Measurements from ENCODE around the gene TRIM25. TPM values are rescaled to one million over a fixed set of nuclear protein-coding genes. Genes with fewer than 3 reads are reported as not detected.

Gene TRIM25
- total RNA-seq, 1 experiment from 2014 or later: 135 TPM

DNA sequence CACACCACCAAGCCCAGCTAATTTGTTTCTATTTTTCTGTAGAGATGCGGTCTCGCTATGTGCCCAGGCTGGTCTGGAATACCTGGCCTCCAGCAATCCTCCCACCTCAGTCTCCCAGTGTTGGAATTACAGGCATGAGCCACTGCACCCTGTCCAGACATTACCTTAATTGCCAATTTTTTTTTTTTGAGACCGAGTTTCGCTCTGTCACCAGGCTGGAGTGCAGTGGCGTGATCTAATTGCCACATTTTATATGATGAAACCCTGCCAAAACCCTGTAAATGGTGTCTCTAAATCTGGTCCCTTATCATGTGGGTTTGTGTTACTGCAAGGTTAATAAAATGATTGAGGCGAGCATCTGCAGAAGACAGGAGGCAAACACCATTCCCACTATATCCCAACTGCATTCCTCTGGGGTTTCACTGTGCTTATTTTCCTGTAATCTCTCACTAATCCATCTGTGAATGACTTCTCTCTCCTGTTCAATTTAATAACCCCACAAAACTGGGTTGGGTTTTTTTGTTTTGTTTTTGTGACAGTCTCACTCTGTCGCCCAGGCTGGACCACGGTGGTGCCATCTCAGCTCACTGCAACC lies 19.4 kb upstream of the TRIM25 start:
- BruUV-seq (replicated peaks): no TSS peak
- no peaks in the 10 kb centered on the region for H3K27me3 ChIP-seq (ENCODE audit: insufficient read depth, low read length)
- no peak overlapping the region for H3K27ac ChIP-seq (ENCODE audit: low read depth, low read length)
- no peaks in the 10 kb centered on the region for H3K79me2 ChIP-seq (ENCODE audit: insufficient read depth, low read length)
- peaks cover 12 to 35% of the 10 kb centered on the region in 2 experiments for H3K36me3 ChIP-seq (ENCODE audit: control insufficient read depth in 1 of 2, insufficient read depth in 2 of 2, low read length in 2 of 2)
- H3K9me2 ChIP-seq (ENCODE audit: insufficient read depth): no peaks in the 10 kb centered on the region
- ATAC-seq (no peak), DNase-seq (ENCODE audit: low read depth, low spot score) (no peak)
- ChIA-PET POLR2A (interaction anchor here (2.3 kb wide), 1 partner anchor 20 kb away, joined by 10 read pairs; the partner anchor contains the start of gene TRIM25), RAD21 (ENCODE audit: low non-redundant PET in 1 of 2, low total read pairs in 2 of 2, uncharacterized antibody in 2 of 2, unreplicated experiment in 2 of 2) (no interaction called here), CTCF (no interaction called here)
- H3K9ac ChIP-seq (ENCODE audit: low read length): no peak overlapping the region
- no peak overlapping the region for H3K4me3 ChIP-seq (replicated peaks in 1 of 2; ENCODE audit: low read depth in 1 of 2, low read length in 2 of 2)
- H4K20me1 ChIP-seq (ENCODE audit: insufficient read depth): peaks cover 6% of the 10 kb centered on the region; the same call in 1 of the 2 replicates
- no peak for TF ChIP-seq CBX3 (IDR thresholded peaks at IDR 0.05; ENCODE audit: low read depth)
- no peak for TF ChIP-seq POLR2AphosphoS5 (IDR thresholded peaks at IDR 0.05; ENCODE audit: low read depth, low read length)
- no peak for TF ChIP-seq ZNF274 (IDR thresholded peaks at IDR 0.05; ENCODE audit: low read depth, low read length)
- TF ChIP-seq, protein P1, sequence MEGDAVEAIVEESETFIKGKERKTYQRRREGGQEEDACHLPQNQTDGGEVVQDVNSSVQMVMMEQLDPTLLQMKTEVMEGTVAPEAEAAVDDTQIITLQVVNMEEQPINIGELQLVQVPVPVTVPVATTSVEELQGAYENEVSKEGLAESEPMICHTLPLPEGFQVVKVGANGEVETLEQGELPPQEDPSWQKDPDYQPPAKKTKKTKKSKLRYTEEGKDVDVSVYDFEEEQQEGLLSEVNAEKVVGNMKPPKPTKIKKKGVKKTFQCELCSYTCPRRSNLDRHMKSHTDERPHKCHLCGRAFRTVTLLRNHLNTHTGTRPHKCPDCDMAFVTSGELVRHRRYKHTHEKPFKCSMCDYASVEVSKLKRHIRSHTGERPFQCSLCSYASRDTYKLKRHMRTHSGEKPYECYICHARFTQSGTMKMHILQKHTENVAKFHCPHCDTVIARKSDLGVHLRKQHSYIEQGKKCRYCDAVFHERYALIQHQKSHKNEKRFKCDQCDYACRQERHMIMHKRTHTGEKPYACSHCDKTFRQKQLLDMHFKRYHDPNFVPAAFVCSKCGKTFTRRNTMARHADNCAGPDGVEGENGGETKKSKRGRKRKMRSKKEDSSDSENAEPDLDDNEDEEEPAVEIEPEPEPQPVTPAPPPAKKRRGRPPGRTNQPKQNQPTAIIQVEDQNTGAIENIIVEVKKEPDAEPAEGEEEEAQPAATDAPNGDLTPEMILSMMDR (IDR thresholded peaks at IDR 0.05 in 2 of 3, conservative IDR thresholded peaks at IDR 0.05 in 1 of 3; ENCODE audit: borderline replicate concordance in 1 of 3, insufficient read depth in 1 of 3, low read depth in 2 of 3, low read length in 2 of 3): no peak
- TF ChIP-seq FOSL1 (IDR thresholded peaks at IDR 0.05; ENCODE audit: low read depth): no peak
- TF ChIP-seq EGR1 (IDR thresholded peaks at IDR 0.05; ENCODE audit: low read depth): no peak
- TF ChIP-seq YY1 (IDR thresholded peaks at IDR 0.05; ENCODE audit: extremely low read depth, insufficient replicate concordance, low read depth, low read length): no peak
- TF ChIP-seq SRF (IDR thresholded peaks at IDR 0.05; ENCODE audit: low read depth): no peak
- TF ChIP-seq, protein P2, sequence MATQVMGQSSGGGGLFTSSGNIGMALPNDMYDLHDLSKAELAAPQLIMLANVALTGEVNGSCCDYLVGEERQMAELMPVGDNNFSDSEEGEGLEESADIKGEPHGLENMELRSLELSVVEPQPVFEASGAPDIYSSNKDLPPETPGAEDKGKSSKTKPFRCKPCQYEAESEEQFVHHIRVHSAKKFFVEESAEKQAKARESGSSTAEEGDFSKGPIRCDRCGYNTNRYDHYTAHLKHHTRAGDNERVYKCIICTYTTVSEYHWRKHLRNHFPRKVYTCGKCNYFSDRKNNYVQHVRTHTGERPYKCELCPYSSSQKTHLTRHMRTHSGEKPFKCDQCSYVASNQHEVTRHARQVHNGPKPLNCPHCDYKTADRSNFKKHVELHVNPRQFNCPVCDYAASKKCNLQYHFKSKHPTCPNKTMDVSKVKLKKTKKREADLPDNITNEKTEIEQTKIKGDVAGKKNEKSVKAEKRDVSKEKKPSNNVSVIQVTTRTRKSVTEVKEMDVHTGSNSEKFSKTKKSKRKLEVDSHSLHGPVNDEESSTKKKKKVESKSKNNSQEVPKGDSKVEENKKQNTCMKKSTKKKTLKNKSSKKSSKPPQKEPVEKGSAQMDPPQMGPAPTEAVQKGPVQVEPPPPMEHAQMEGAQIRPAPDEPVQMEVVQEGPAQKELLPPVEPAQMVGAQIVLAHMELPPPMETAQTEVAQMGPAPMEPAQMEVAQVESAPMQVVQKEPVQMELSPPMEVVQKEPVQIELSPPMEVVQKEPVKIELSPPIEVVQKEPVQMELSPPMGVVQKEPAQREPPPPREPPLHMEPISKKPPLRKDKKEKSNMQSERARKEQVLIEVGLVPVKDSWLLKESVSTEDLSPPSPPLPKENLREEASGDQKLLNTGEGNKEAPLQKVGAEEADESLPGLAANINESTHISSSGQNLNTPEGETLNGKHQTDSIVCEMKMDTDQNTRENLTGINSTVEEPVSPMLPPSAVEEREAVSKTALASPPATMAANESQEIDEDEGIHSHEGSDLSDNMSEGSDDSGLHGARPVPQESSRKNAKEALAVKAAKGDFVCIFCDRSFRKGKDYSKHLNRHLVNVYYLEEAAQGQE (IDR thresholded peaks at IDR 0.05; ENCODE audit: low read depth): no peak
- TF ChIP-seq, protein P3, sequence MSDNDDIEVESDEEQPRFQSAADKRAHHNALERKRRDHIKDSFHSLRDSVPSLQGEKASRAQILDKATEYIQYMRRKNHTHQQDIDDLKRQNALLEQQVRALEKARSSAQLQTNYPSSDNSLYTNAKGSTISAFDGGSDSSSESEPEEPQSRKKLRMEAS (IDR thresholded peaks at IDR 0.05): no peak
- no peak for TF ChIP-seq EZH2 (IDR thresholded peaks at IDR 0.05)
- TF ChIP-seq CEBPB (IDR thresholded peaks at IDR 0.05; ENCODE audit: low read depth): no peak
- TF ChIP-seq, protein P4, sequence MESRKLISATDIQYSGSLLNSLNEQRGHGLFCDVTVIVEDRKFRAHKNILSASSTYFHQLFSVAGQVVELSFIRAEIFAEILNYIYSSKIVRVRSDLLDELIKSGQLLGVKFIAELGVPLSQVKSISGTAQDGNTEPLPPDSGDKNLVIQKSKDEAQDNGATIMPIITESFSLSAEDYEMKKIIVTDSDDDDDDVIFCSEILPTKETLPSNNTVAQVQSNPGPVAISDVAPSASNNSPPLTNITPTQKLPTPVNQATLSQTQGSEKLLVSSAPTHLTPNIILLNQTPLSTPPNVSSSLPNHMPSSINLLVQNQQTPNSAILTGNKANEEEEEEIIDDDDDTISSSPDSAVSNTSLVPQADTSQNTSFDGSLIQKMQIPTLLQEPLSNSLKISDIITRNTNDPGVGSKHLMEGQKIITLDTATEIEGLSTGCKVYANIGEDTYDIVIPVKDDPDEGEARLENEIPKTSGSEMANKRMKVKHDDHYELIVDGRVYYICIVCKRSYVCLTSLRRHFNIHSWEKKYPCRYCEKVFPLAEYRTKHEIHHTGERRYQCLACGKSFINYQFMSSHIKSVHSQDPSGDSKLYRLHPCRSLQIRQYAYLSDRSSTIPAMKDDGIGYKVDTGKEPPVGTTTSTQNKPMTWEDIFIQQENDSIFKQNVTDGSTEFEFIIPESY (IDR thresholded peaks at IDR 0.05; ENCODE audit: extremely low read depth, insufficient replicate concordance, low read length): no peak
- no peak for TF ChIP-seq ZFX (IDR thresholded peaks at IDR 0.05)
- no peak for TF ChIP-seq JUND (IDR thresholded peaks at IDR 0.05)
- no peak for TF ChIP-seq TCF7L2 (IDR thresholded peaks at IDR 0.05; ENCODE audit: borderline replicate concordance, extremely low read depth, insufficient read depth, insufficient read length)
- TF ChIP-seq RAD21 (IDR thresholded peaks at IDR 0.05; ENCODE audit: low read depth): no peak
- TF ChIP-seq SP1 (IDR thresholded peaks at IDR 0.05; ENCODE audit: low read depth): no peak
- H2AFZ ChIP-seq (ENCODE audit: low read depth, low read length, poor library complexity, severe bottlenecking): no peak overlapping the region
- H3K4me1 ChIP-seq (ENCODE audit: control insufficient read depth in 1 of 2, insufficient read depth in 2 of 2, low read length in 2 of 2): peaks cover 4 to 6% of the 10 kb centered on the region in 2 experiments; a peak in 1 of 4 replicates
- intact Hi-C loops (cut with micrococcal nuclease): no loop called here
- peaks cover 9 to 26% of the 10 kb centered on the region in 2 experiments; a peak in 2 of 4 replicates for H3K9me3 ChIP-seq (ENCODE audit: control insufficient read depth in 1 of 2, insufficient read depth in 1 of 2, low read depth in 1 of 2, low read length in 2 of 2)
- no peak overlapping the region for H3K4me2 ChIP-seq (ENCODE audit: low read length)

All from HCT116 (cell line).